ENCODE measurements around the gene CXCL17.

CXCL17 gene

GRCh38 chr19:42423462-42424344, 19.0 kb downstream of the CXCL17 start:
- DNase-seq: peak; percentile 92 to 93

GRCh38 chr19:42422901-42423461, 19.8 kb downstream of the CXCL17 start:
- DNase-seq: peak in 1 of 2 donors; percentile 45

DNA sequence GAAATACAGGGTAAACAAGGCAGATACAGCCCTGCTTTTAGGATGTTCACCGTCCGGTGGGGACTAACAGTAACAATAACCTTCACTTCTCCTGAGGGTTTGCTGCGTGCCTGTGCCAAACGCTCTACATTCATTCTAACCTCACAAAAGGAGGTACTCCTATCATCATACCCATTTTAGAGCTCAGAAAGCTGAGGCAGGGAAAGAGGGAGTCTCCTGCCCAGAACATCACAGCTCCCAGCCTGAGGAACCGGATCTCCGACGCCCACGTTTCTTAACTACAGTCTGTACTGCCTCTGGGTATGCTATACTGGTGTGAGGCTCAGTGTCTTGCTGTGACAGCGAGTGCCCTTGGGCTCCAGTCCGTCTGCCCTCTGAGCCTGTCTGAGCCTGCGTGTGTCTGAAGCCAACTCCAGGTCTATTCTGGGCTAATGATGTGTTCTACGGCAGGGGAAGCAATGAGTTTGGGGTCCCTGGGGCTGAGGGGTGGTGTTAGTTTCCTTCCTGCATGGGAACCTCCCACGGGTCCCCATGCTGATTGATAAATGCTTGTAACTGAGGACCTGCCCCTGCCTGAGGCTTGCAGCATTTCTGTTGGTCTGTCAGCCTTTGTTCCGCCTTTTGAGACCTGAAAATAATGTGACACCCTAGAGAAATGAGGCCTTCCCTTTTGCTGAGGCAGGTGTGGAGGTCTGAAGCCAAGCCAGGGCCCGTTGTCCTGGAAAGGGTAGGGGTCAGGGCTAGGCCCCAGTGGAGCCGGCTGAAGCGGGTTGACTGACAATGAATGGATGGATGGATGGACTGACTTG, 20.4 kb downstream of the CXCL17 start:
- no peak for DNase-seq

- DNase-seq: no peak
These were observed 21.1 kb downstream of the CXCL17 start for GRCh38 chr19:42421591-42422031.

GRCh38 chr19:42421101-42421500, 21.6 kb downstream of the CXCL17 start:
- no peak for DNase-seq

DNA sequence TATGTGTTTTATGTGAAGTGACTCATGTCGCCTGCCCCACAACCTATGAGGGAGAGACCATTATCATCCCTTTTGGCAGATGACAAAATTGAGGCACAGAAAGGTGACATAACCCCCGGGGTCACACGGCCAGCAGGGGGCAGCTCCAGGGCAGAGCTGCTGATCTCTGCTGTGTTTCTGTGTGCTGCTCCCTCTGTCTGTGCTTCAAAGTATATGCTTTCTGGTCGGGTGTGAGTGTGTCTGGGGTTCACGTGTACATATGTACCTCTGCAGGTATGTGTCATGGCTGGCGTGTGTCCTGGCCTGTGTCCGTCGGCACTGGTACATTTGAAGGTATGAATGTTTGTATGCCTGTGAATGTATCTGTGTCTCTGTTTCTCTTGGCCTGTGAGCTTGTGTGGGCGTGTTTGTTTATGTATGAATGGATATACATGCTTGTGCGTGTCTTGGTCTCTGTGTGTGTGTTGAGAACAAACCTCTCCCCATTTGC, 22.6 kb downstream of the CXCL17 start:
- peak; percentile 70 to 72 for DNase-seq

- no peak for DNase-seq
These were observed 23.4 kb downstream of the CXCL17 start for GRCh38 chr19:42419309-42419708.

GRCh38 chr19:42412661-42413076, 30.1 kb downstream of the CXCL17 start:
- no peak for DNase-seq

GRCh38 chr19:42412227-42412626, 30.5 kb downstream of the CXCL17 start:
- no peak for DNase-seq

- DNase-seq: no peak
These were observed 31.1 kb downstream of the CXCL17 start for GRCh38 chr19:42411581-42412178.

- no peak for DNase-seq
These were observed 32.4 kb downstream of the CXCL17 start for GRCh38 chr19:42410371-42410770.

- no peak for DNase-seq
These were observed 33.3 kb downstream of the CXCL17 start for GRCh38 chr19:42409477-42409876.

DNA sequence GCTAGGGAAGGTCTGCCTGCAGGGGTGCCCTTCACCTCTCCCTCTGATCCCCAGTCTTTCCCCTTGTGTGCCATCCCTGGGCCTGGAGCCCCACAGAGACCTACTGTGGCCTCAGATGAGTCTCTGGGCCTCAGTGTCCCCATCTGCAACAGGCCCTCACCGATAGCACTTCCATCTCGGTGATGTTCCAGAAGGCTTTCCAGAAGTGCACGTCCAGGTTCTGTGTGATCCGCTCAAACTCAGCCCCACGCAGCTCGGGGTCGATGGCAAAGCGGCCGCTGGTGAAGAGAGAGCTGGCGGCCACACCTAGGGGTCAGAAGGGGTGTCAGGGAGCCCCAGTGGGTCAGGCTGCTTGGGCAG, 35.0 kb downstream of the CXCL17 start:
- no peak for DNase-seq

GRCh38 chr19:42407085-42407815, 35.5 kb downstream of the CXCL17 start:
- no peak for DNase-seq

DNA sequence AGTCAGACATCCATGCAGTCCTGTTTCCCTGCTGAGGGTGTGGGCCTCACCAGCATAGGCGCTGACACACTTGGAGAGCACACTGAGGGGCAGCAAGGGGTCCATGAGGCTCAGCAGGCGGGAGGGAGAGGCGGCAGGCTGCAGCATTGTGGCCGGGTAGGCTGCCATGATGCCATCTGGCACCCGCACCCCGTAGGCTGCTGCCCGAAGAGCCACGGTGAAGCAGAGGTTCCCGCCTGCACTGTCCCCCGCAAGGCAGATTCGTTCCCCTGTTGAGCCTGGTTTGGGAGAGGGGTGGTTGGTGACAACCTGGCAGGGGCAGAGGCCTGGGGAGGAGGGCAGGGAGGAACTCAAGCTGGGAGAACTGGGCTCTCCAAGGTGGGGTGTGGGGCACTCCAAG, 36.6 kb downstream of the CXCL17 start:
- no peak for DNase-seq

DNA sequence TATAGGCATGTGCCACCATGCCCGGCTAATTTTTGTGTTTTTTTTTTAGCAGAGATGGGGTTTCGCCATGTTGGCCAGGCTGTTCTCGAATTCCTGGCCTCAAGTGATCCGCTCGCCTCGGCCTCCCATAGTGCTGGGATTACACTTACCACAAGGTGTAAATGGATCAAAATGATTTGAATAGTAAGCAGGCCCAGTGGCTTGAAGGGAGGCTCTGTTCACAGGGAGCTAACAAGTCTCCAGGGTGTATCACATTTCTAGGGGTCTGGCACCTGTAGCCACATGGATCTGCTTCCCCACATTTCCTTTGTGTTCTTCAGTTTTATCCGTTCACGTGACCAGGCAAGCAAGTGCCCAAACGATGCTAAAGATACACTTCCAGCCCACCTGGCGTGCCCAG, 39.2 kb downstream of the CXCL17 start:
- no peak for DNase-seq

GRCh38 chr19:42402376-42403116, 40.2 kb downstream of the CXCL17 start:
- no peak for DNase-seq

DNA sequence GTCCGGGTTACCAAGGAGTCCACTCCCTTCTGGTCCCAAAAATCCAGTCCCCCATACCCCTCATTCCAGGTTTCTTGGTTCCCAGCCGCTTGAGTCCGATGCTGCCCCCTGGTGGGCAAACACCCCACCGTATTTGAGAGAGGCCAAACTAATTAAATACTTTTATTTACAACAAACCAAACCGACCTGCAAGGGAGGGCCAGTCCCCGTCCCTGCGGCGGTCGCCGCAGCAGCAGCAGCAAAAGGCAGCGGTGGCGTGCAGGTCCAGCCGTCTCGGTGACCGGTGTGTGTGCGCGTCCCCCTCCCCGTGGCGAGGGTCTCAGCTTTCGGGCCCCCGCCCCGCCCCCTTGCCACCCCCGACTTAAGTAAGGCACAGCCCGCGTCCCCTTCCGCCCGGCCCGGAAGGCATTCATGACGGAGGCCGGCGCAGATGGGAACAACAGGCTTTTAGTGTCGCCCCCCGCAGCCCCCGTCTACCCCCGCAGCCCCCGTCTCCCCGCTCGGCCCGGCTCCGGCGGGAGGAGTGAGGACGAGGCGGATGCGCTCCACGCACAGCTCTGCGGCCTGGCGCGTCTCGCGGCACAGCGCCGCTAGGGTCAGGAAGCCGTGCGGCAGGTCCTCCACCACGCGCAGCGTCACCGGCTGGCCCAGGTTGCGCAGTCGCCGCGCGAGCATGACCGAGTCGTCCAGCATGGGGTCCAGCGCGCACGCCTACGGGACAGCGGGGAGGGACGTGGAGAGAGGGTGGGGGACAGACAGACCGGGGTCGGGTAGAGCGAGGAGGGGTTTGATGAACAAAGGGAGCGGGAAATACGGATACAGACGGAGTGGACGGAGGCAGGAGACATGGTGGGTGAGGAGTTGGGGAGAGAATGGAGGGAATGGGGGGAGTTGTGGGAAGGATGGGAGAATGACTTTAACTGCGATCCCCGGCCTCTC, 41.1 kb downstream of the CXCL17 start:
- DNase-seq: peak; percentile 73 to 78

DNA sequence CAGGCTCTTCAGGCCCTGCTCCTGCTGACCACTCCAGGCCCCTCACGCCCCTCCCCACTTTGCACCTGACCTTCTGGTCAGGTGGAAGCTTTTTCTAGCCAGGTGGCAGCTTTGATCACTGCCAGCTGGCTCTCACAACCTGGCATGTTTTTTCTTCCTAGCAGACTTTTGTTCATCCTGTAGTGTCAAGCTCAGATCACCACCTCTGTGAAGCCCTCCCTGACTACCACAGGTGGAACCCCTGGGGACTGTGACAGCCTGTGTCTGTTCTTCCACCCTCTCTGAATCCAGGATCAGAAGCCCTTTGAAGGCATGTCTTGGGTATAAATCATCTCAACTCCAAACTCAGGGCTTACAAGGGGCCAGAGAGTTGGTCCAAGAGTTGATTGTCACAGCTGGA, 42.3 kb downstream of the CXCL17 start:
- no peak for DNase-seq

All from stimulated activated CD4-positive, alpha-beta T cell treated with anti-CD3 and anti-CD28 coated beads, Interleukin-2, amount 100 ng/mL, for 48 hours (primary cell).